Upper lobe of right lung (tissue), 1 donor: Measurements from ENCODE around the gene ALDH5A1. TPM values are rescaled to one million over a fixed set of nuclear protein-coding genes. Genes with fewer than 3 reads are reported as not detected.

Source experiments
- ATAC-seq: fragments of 200-7000 bp; cut with Tn5 transposase; one replicate; pipeline ENCODE4 v1.9.1; 2020; ENCODE audit warnings: mild to moderate bottlenecking, moderate library complexity
- DNase-seq: peaks from one replicate; pipeline ENCODE4 v3.0.0-alpha.2; 2020
- H3K27ac ChIP-seq: fragments of 200-600 bp; one replicate; pipeline ENCODE4 v1.8.0; 2022
- H3K27me3 ChIP-seq: fragments of 200-600 bp; one replicate; pipeline ENCODE4 v1.8.0; 2022; ENCODE audit warnings: mild to moderate bottlenecking
- H3K36me3 ChIP-seq: fragments of 200-600 bp; one replicate; pipeline ENCODE4 v1.8.0; 2022
- H3K4me1 ChIP-seq: fragments of 200-600 bp; one replicate; pipeline ENCODE4 v1.8.0; 2022
- H3K4me3 ChIP-seq: fragments of 200-600 bp; one replicate; pipeline ENCODE4 v1.8.0; 2022; ENCODE audit warnings: mild to moderate bottlenecking
- H3K9me3 ChIP-seq: fragments of 200-600 bp; one replicate; pipeline ENCODE4 v1.8.0; 2022
- CTCF ChIP-seq: fragments of 200-600 bp; IDR thresholded peaks from one replicate; pipeline ENCODE4 v1.8.0; 2022; ENCODE audit warnings: antibody characterized with exemption
- intact Hi-C: fragments of 100-400 bp; cut with DNase I; formaldehyde crosslinking; loops from one replicate; pipeline ENCODE4 v1.11.0; 2022
- total RNA-seq: library from RNA; stranded (reverse); fragmentation: NEBNext Ultra II Directional; extraction: Animal tissue kit (Norgen Biotek cat#: 25700); gene quantifications from one replicate; pipeline ENCODE4 v1.2.1, GENCODE V29; 2021
- donor health status: DM: no; HTN: yes; CAD: no; lungs with severe emphysema.

Gene ALDH5A1
- total RNA-seq, 1 donor from 2014 or later: 15.5 TPM

GRCh38 chr6:24460966-24461365 is 33.8 kb upstream of the ALDH5A1 start:
- no peak for ATAC-seq
- Histone ChIP-seq H3K36me3 (no peaks in the 10 kb centered on the region), H3K4me3 (no peak overlapping the region), H3K4me1 (no peaks in the 10 kb centered on the region), H3K27me3 (no peaks in the 10 kb centered on the region), H3K27ac (no peak overlapping the region), H3K9me3 (no peaks in the 10 kb centered on the region)
- intact Hi-C loops: no loop called here
- DNase-seq: no peak
- TF ChIP-seq CTCF: no peak

- ATAC-seq: no peak
- no peak overlapping the region for H3K27ac ChIP-seq
- H3K36me3 ChIP-seq: no peaks in the 10 kb centered on the region
- DNase-seq: no peak
- H3K27me3 ChIP-seq: no peaks in the 10 kb centered on the region
- H3K4me1 ChIP-seq: no peaks in the 10 kb centered on the region
- H3K9me3 ChIP-seq: no peaks in the 10 kb centered on the region
- no peak for TF ChIP-seq CTCF
- no peak overlapping the region for H3K4me3 ChIP-seq
- intact Hi-C loops: no loop called here
These were observed 30.3 kb upstream of the ALDH5A1 start for GRCh38 chr6:24464253-24465038.

GRCh38 chr6:24469811-24470210 is 25.0 kb upstream of the ALDH5A1 start:
- no peak overlapping the region for H3K27ac ChIP-seq
- ATAC-seq (no peak), DNase-seq (no peak)
- no peak overlapping the region for H3K4me3 ChIP-seq
- no peaks in the 10 kb centered on the region for H3K27me3 ChIP-seq
- H3K36me3 ChIP-seq: no peaks in the 10 kb centered on the region
- no peak for TF ChIP-seq CTCF
- H3K4me1 ChIP-seq: no peaks in the 10 kb centered on the region
- no peaks in the 10 kb centered on the region for H3K9me3 ChIP-seq
- intact Hi-C loops: no loop called here

- H3K27ac ChIP-seq: no peak overlapping the region
- no peaks in the 10 kb centered on the region for H3K9me3 ChIP-seq
- H3K4me1 ChIP-seq: no peaks in the 10 kb centered on the region
- no peak for TF ChIP-seq CTCF
- ATAC-seq: no peak
- no peaks in the 10 kb centered on the region for H3K27me3 ChIP-seq
- intact Hi-C loops: no loop called here
- DNase-seq: no peak
- no peaks in the 10 kb centered on the region for H3K36me3 ChIP-seq
- no peak overlapping the region for H3K4me3 ChIP-seq
These were observed 22.6 kb upstream of the ALDH5A1 start for GRCh38 chr6:24472181-24472580.

GRCh38 chr6:24476631-24477030 is 18.1 kb upstream of the ALDH5A1 start:
- no peak overlapping the region for H3K27ac ChIP-seq
- no peaks in the 10 kb centered on the region for H3K36me3 ChIP-seq
- no peak for DNase-seq
- TF ChIP-seq CTCF: no peak
- no peaks in the 10 kb centered on the region for H3K9me3 ChIP-seq
- H3K4me3 ChIP-seq: no peak overlapping the region
- no peaks in the 10 kb centered on the region for H3K27me3 ChIP-seq
- intact Hi-C loops: no loop called here
- H3K4me1 ChIP-seq: no peaks in the 10 kb centered on the region
- no peak for ATAC-seq

- H3K27ac ChIP-seq: no peak overlapping the region
- no peaks in the 10 kb centered on the region for H3K9me3 ChIP-seq
- TF ChIP-seq CTCF: no peak
- no peaks in the 10 kb centered on the region for H3K36me3 ChIP-seq
- no peaks in the 10 kb centered on the region for H3K27me3 ChIP-seq
- intact Hi-C loops: no loop called here
- no peaks in the 10 kb centered on the region for H3K4me1 ChIP-seq
- ATAC-seq: no peak
- no peak for DNase-seq
- no peak overlapping the region for H3K4me3 ChIP-seq
These were observed 17.7 kb upstream of the ALDH5A1 start for GRCh38 chr6:24477070-24477469.
